Subcutaneous abdominal adipose tissue (tissue), 5 donors: ENCODE data around the gene DCC.
"Not testable (repeated sequence)": the region's sequence is repeated elsewhere in the genome, so short reads cannot be mapped to it uniquely, and the experiment has no call there.

ENCODE experiments used
- H3K27ac ChIP-seq: one replicate; pipeline ENCODE4 v1.7.0; 2013; ENCODE audit warnings: low read depth, mild to moderate bottlenecking, inconsistent platforms, low read length, moderate library complexity
- H3K27me3 ChIP-seq, 5 donors: one replicate each; pipeline ENCODE4 v1.7.0; 2013; ENCODE audit warnings: low read length in 5 of 5, inconsistent platforms in 1 of 5; ENCODE audit not compliant: control insufficient read depth in 5 of 5, insufficient read depth in 4 of 5
- H3K36me3 ChIP-seq, 5 donors: one replicate each; pipeline ENCODE4 v1.7.0; 2013; ENCODE audit warnings: low read length in 5 of 5; ENCODE audit not compliant: control insufficient read depth in 5 of 5, insufficient read depth in 5 of 5
- H3K4me1 ChIP-seq, 5 donors: one replicate each; pipeline ENCODE4 v1.7.0; 2013; ENCODE audit warnings: low read length in 5 of 5, mild to moderate bottlenecking in 3 of 5, moderate library complexity in 1 of 5; ENCODE audit not compliant: control insufficient read depth in 5 of 5, insufficient read depth in 5 of 5
- H3K4me3 ChIP-seq, 5 donors: one replicate each; pipeline ENCODE4 v1.7.0; 2013; ENCODE audit warnings: low read length in 5 of 5, low read depth in 1 of 5
- H3K9ac ChIP-seq, 5 donors: one replicate each; pipeline ENCODE4 v1.7.0; 2013; ENCODE audit warnings: low read length in 5 of 5, mild to moderate bottlenecking in 4 of 5, moderate library complexity in 3 of 5
- H3K9me3 ChIP-seq, 5 donors: one replicate each; pipeline ENCODE4 v1.7.0; 2013; ENCODE audit warnings: low read length in 5 of 5; ENCODE audit not compliant: control insufficient read depth in 5 of 5
- donor health status: healthy.
- donor health status: healthy.
- donor health status: healthy.
- donor health status: healthy.
- donor health status: healthy.

Gene DCC

DNA sequence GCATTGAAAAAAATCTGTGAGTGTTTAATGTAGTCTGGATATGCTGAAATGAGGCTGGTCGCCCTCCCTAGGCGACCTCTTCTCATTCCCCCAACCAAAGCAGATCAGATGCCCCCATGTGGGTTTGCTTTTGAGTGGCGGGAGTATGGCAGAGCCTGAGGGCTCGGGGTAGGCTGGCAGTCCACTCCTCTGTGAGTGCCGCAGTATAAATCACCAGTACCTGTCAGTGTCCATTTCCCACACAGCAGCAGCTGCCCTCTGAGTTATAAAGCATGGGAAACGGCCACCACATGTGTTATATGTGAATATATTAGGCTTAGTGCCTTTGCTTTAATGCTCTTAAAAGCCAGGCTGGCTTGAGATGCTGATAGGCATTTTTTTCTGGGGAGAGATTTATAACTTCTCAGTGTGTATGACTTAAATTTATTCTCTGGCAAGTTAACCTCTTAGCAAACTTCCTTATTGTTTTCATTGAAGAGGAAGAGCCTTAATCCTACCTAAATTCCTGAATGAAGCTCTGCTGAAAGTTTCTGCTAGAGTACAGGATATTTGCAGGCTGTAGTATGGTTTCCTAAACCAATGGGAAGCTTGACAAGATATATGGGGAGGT lies 3.8 kb downstream of the DCC start:
- Histone ChIP-seq H3K27me3 (peaks cover 21 to 46% (median 33%) of the 10 kb centered on the region in 5 donors), H3K4me1 (peaks cover 0 to 24% (median 6%) of the 10 kb centered on the region in 5 donors), H3K9ac (no peak overlapping the region), H3K36me3 (no peaks in the 10 kb centered on the region), H3K9me3 (peaks cover 0 to 4% (median 0%) of the 10 kb centered on the region in 5 donors), H3K4me3 (no peak overlapping the region), H3K27ac (no peak overlapping the region)

DNA sequence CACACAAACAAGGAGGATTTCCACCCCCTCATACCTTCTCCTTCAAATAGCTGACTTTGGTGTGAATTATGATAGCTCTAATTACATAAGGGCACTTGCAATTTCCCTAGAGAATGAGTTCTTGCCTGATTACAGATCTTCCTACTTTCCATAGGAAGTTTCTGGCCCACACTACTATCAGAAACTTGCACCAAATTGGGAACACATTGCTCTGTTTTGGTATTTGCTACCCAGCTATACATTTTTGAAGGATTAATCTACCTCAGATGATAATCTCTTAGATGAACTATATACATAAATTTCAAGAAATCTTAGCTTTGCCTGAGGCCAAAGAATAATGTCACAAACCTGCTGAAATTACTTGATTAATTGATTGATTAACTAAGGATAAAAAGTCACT lies 4.9 kb downstream of the DCC start:
- Histone ChIP-seq H3K27me3 (peaks cover 21 to 35% (median 28%) of the 10 kb centered on the region in 5 donors), H3K4me3 (no peak overlapping the region), H3K9ac (no peak overlapping the region), H3K36me3 (no peaks in the 10 kb centered on the region), H3K4me1 (peaks cover 0 to 19% (median 4%) of the 10 kb centered on the region in 5 donors), H3K9me3 (peaks cover 0 to 4% (median 0%) of the 10 kb centered on the region in 5 donors), H3K27ac (no peak overlapping the region)

GRCh38 chr18:52345428-52345827 lies 5.4 kb downstream of the DCC start:
- Histone ChIP-seq H3K27me3 (peaks cover 17 to 30% (median 23%) of the 10 kb centered on the region in 5 donors), H3K4me1 (peaks cover 0 to 13% (median 2%) of the 10 kb centered on the region in 5 donors), H3K36me3 (no peaks in the 10 kb centered on the region), H3K9me3 (peaks cover 0 to 4% (median 0%) of the 10 kb centered on the region in 5 donors), H3K4me3 (no peak overlapping the region), H3K9ac (no peak overlapping the region), H3K27ac (no peak overlapping the region)

- peaks cover 0 to 7% (median 0%) of the 10 kb centered on the region in 5 donors for H3K9me3 ChIP-seq
- no peaks in the 10 kb centered on the region for H3K36me3 ChIP-seq
- H3K9ac ChIP-seq = no peak overlapping the region
- H3K4me3 ChIP-seq = no peak overlapping the region
- peaks cover 0 to 11% (median 4%) of the 10 kb centered on the region in 5 donors for H3K27me3 ChIP-seq
- no peaks in the 10 kb centered on the region for H3K4me1 ChIP-seq
- H3K27ac ChIP-seq = no peak overlapping the region
Observed at GRCh38 chr18:52348209-52348608, 8.2 kb downstream of the DCC start.

- Histone ChIP-seq H3K4me3 (no peak overlapping the region), H3K9ac (no peak overlapping the region), H3K9me3 (peaks cover 0 to 7% (median 0%) of the 10 kb centered on the region in 5 donors)
Observed at GRCh38 chr18:52349498-52349897, 9.5 kb downstream of the DCC start.

DNA sequence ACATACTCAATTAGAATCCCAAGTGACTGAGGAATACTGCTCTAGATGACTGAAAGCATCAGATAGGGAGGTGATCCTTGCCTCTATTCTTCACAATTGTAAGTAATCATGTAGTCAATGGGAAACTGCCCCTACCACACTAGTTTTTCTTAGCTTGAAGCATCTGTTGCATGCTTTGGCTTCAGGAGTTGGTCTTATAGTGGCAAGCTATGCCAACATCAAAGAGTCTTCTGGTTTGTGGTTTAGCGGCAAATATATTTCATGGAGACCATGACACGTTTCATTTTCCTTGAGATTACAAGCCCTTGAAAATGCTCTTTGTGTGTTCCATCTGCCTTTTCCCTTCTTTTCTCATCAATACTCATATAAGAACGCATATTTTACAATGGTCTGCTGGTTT lies 12.9 kb downstream of the DCC start:
- no peaks in the 10 kb centered on the region for H3K27me3 ChIP-seq
- H3K4me1 ChIP-seq = no peaks in the 10 kb centered on the region
- no peak overlapping the region for H3K9ac ChIP-seq
- H3K9me3 ChIP-seq = peaks cover 0 to 7% (median 0%) of the 10 kb centered on the region in 5 donors
- H3K27ac ChIP-seq = no peak overlapping the region
- H3K36me3 ChIP-seq = no peaks in the 10 kb centered on the region
- no peak overlapping the region for H3K4me3 ChIP-seq

More at GRCh38 chr18:52349498-52349897, 9.5 kb downstream of the DCC start:
- no peak overlapping the region for H3K27ac ChIP-seq
- no peaks in the 10 kb centered on the region for H3K36me3 ChIP-seq
- H3K27me3 ChIP-seq = no peaks in the 10 kb centered on the region
- no peaks in the 10 kb centered on the region for H3K4me1 ChIP-seq

DNA sequence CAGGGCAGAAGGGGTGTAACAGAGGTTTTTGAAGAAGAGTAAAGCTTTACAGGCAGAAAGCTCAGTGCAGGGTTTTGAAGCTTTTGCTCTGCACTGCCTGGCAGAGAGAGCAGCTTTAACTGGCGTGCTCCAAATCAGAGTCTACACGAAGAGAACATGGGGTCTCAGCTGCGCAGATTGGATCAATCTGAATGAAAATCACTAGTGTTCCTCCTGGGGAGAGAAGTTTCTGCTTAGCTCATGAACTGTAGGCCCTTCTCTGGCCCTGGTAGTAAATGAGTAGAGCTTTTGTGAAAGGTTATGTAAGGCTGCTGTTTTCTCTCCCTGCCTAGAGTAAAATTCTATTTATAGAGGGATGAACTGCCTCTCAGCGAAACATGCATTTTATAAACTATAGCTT lies 13.6 kb downstream of the DCC start:
- H3K4me3 ChIP-seq = no peak overlapping the region
- no peaks in the 10 kb centered on the region for H3K4me1 ChIP-seq
- no peak overlapping the region for H3K27ac ChIP-seq
- no peaks in the 10 kb centered on the region for H3K36me3 ChIP-seq
- H3K9me3 ChIP-seq = peaks cover 0 to 3% (median 0%) of the 10 kb centered on the region in 5 donors
- no peak overlapping the region for H3K9ac ChIP-seq
- H3K27me3 ChIP-seq = no peaks in the 10 kb centered on the region

- no peaks in the 10 kb centered on the region for H3K9me3 ChIP-seq
- H3K9ac ChIP-seq = no peak overlapping the region
- H3K27me3 ChIP-seq = peaks cover 0 to 4% (median 0%) of the 10 kb centered on the region in 5 donors
- H3K36me3 ChIP-seq = no peaks in the 10 kb centered on the region
- no peak overlapping the region for H3K27ac ChIP-seq
- no peaks in the 10 kb centered on the region for H3K4me1 ChIP-seq
- no peak overlapping the region for H3K4me3 ChIP-seq
Observed at GRCh38 chr18:52363861-52364260, 23.9 kb downstream of the DCC start.

DNA sequence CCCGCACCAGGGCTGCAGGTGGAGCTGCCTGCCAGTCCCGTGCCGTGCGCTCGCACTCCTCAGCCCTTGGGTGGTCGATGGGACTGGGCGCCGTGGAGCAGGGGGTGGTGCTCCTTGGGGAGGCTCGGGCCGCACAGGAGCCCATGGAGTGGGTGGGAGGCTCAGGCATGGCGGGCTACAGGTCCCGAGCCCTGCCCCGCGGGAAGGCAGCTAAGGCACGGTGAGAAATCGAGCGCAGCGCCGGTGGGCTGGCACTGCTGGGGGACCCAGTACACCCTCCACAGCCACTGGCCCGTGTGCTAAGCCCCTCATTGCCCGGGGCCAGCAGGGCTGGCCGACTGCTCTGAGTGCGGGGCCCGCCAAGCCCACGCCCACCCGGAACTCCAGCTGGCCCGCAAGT lies 26.9 kb downstream of the DCC start:
- H3K9me3 ChIP-seq, H3K36me3 ChIP-seq, H3K27ac ChIP-seq, H3K9ac ChIP-seq, H3K4me3 ChIP-seq, H3K4me1 ChIP-seq, H3K27me3 ChIP-seq: not testable (repeated sequence)

GRCh38 chr18:52367953-52368742 lies 28.2 kb downstream of the DCC start:
- peaks cover 0 to 4% (median 0%) of the 10 kb centered on the region in 5 donors for H3K27me3 ChIP-seq
- H3K36me3 ChIP-seq = no peaks in the 10 kb centered on the region
- no peak overlapping the region for H3K27ac ChIP-seq
- no peak overlapping the region for H3K9ac ChIP-seq
- no peaks in the 10 kb centered on the region for H3K9me3 ChIP-seq
- no peaks in the 10 kb centered on the region for H3K4me1 ChIP-seq
- H3K4me3 ChIP-seq = no peak overlapping the region
